ENCODE results near the gene NEUROG2. TPM values are rescaled to one million over a fixed set of nuclear protein-coding genes. Genes with fewer than 3 reads are reported as not detected.
"Not testable (repeated sequence)": the region's sequence is repeated elsewhere in the genome, so short reads cannot be mapped to it uniquely, and the experiment has no call there.

NEUROG2 gene
- 0.40 TPM in 1 of 2 replicates, not detected in the other for total RNA-seq
- not detected for polyA plus RNA-seq (2012)

DNA sequence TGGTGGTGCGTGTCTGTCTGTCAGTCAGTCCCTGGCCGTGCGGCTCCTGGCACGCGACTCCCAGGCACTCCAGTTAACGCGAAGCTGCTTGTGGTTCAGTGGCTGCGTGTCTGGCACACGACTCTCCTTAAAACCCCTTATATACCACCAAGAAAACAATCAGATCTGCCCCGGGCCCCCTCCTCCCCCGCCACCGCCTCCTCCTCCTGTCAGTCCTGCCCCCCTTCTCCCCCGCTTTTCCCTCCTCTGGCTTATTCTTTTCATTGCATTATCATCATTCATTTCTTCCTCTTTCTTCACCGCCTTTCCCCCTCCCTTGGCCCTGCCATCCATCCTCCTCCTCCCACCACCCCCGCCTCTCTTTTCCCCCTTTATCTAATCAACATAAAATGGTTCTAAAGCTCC lies at the start of gene NEUROG2:
TSS of gene NEUROG2 (minus strand) at position 115 of the 405 bp plus-strand sequence. CDS start 705 bp downstream, outside the sequence.
- DNase-seq (ENCODE audit: low read depth): no peak

DNA sequence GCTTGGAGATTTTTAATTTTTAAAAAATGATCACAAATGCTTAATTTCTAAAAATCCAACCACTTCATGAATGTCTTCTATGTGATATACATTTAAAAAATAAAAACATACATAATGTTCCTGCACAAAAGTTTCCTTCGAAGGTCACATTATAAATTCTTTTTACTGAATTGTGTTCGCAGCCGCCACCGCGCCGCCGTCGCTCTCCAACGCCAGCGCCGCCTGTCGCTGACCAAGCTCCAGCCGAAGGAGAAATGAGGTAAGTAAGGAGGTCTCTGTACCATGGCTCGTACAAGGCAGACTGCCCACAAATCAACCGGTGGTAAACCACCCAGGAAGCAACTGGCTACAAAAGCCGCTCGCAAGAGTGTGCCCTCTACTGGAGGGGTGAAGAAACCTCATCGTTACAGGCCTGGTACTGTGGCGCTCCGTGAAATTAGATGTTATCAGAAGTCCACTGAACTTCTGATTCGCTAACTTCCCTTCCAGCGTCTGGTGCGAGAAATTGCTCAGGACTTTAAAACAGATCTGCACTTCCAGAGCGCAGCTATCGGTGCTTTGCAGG lies 48.8 kb upstream of the NEUROG2 start:
- DNase-seq (ENCODE audit: low read depth): no peak

DNA sequence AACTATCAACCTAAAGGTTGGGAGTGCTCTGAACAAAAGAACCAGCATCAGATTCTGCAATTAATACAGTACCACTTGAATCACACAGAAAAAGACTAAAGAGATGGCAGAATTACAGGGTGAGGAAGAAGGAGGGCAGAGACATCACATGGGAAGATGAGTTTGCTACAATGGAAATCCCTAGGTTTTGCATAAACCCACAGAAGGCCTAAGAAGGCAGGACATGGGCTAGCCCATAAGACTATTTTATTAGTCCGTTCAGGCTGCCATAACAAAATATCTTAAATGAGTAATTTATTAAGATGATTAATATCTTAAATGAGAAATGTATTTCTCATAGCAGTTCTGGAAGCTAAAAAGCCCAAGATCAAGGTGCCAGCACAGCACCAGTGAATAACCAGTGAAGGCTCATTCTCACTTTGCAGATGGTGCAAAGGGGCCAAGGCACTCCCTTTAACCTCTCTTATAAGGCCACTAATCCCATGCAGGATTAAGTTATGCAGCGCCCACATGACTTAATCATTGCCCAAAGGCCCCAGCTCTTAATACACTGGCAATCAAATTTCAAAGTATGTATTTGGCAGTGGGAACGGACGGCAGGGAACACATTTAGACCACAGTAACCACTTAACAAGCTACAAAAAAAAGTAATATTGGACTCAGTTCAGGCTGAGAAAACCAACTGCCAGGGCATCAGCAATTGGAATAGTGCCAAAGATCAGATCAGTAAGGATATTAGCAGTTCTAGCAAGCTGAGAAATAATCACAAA lies 47.6 kb upstream of the NEUROG2 start:
- peak; percentile 73 for DNase-seq (ENCODE audit: low read depth)

DNA sequence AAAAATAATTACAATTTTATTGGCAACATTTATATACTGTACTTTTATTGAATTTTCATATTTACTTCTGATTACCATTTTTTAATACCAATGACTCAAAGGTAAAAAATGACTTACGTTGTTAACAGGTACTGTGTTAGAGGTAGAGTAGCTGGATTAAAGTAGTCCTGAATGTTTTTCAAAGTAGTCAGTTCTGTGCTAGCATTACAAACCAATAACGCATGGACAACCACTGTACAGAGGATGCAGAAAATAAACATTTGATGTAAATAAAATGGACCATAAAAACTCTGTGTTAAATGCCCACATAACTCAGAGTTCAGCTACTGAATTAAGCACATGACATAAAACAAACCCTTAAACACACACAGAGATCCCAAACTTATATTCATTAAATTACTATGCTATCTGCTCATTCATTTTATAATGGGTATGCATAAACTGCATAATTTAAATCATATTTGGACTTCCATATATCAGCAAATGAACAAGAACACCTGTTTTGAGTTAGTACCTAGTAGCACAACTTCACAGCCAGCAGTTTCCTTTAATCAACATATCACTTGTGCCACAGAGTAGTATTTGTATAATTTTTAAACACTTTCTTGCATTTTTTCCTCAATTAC lies 46.4 kb upstream of the NEUROG2 start:
- no peak for DNase-seq (ENCODE audit: low read depth)

DNA sequence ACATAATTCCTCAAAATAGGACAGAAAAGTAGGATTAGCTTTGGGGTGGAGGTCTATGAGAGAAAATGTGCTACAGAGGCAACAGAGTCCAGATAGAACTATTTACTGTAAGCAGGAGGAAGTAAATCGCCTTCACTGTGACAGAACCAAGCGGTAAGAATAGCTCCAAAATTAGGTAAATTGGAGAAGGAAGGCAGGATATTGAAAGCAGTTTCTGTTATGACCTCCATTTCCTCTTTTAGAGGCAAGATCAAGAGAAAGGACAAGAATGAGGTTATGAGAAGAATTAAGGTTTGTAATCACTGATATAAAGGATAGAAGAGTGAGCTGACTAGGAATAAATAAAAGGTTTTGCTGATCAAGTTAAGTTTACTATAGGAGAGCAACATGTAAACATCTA lies 44.1 kb upstream of the NEUROG2 start:
- DNase-seq (ENCODE audit: low read depth): no peak

DNA sequence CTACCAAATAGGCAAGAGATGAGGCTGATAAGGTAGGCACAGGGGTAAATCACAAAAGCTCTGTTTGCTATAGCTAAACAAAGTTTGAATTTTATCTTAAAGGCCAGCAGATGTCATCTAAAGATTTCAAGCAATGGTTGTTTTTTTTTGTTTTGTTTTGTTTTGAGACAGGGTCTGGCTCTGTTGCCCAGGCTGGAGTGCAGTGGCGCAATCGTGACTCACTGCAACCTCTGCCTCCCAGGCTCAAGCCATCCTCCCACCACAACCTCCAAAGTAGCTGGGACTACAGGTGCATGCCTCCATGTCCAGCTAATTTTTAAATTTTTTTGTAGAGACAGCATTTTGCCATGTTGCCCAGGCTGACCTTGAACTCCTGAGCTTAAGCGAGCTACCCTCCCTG lies 43.1 kb upstream of the NEUROG2 start:
- DNase-seq (ENCODE audit: low read depth): no peak

DNA sequence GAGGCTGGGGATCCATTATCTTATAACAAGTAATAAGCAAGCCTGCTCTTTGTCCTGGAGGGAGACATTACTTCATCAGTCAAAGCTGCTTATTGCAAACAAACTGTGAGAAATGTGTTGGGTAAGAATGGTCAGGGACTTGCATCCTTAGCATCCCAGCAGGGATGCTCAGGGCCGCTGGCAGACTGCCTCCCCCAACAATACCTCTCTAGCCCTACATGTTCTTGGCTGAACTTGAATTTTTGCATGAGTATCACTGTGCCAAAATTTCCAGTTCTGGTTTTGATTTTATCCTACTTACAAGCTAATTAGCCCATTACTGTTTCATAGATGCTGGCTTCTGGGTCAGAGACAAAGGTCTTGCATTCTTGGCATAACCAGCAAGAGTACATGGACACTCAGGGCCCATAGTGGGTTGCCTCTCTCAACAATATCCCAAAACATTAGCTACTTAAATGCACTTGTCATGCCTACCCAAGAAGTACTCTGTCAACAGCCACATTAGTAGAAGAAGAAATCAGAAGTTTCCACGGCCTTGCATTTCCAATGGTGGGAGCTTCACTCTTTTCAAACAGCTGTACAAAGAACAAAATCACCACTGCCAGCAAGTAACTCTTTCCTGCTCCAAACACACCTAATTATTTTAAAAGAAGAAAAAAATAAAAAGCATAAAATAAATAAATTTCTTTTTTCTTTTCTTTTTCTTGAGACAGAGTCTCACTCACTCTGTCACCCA lies 41.9 kb upstream of the NEUROG2 start:
- DNase-seq (ENCODE audit: low read depth): no peak

DNA sequence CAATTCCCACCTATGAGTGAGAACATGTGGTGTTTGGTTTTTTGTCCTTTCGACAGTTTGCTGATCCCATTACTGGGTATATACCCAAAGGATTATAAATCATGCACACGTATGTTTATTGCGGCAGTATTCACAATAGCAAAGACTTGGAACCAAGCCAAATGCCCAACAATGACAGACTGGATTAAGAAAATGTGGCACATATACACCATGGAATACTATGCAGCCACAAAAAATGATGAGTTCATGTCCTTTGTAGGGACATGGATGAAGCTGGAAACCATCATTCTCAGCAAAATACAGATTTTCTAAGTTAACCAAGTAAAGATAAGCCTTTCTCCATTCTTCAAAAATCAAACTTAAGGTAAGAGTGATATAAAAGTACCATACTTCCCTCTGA lies 38.3 kb upstream of the NEUROG2 start:
- not testable (repeated sequence) for DNase-seq (ENCODE audit: low read depth)

DNA sequence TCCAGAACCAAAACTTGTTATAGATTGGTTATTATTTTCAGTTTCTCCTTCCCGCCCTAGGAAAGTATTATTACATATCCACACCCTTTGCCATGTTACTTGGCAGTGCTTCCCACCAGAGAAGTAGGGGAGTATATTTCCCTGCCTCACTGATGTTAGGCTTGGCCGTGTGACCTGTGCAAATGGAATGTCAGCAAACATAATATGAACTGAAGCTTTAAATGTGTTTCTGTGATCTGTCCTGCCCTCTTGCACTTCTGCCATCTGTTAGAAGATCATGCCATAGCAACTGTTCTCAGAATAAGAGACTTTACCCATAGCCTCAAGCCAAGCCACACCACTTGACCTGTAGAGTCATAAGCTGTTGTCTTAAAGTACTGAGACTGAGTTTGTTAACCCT lies 36.7 kb upstream of the NEUROG2 start:
- peak; percentile 79 for DNase-seq (ENCODE audit: low read depth)

DNA sequence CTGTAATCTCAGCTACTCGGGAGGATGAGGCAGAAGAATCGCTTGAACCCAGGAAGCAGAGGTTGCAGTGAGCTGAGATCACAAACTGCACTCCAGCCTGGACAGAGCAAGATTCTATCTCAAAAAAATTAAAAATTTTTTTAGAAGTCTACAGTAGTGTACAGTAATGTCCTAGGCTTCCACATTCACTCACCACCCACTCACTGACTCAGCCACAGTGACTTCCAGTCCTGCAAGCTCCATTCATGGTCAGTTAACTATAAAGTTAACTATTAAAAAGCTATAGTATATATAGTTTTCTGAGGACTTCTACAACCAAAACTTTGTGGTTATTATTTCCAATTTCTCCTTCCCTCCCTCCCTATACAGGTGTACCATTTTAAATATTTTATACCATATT lies 34.7 kb upstream of the NEUROG2 start:
- no peak for DNase-seq (ENCODE audit: low read depth)

DNA sequence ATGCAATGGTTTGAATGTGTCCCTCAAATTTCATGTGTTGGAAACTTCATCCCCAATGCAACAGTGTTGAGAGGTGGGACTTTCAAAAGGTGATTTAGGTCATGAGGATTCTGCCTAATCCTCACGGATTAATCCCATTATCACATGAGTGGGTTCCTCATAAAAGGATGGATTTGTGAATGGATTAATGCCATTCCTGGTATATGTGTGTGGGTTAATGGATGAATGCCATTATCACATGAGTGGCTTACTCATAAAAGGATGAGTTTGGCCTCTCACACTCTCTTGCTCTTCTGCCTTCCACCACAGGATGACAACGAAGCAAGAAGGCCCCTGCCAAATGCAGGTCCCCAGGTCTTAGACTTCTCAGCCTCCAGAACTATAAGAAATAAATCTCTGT lies 30.5 kb upstream of the NEUROG2 start:
- no peak for DNase-seq (ENCODE audit: low read depth)

DNA sequence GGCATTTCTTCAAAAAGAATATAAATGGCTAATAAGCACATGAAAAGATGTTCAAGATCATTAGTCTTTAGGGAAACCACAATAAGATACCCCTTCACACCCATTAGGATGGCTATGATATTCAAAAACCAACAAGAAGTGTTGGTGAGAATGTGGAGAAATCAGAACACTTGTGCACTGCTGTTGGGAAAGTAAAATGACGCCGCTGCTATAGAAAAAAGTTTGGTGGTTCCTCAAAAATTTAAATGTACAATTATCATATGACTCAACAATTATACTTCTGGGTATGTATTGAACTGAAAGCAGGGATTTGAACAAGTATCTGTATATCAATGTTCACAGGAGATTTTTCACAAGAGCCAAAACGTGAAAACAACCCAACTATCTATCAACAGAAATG lies 29.4 kb upstream of the NEUROG2 start:
- DNase-seq (ENCODE audit: low read depth): no peak

DNA sequence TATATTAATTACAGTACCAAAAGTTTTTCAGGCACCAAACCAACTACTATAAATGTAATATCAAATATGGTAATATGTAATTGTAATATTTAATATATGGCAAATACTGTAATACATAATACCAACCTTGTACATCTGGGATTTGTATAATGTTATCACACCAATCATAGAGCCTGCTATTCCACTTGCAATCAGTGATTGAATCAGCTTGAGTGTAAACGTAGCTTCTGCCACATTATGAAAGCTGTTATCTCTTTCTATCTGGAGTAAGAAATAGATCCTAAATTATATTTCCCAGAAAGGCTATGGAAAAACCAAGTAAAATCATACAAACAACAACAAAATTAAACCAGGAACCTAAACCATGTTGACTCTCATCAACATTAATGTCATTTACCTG lies 24.7 kb upstream of the NEUROG2 start:
- no peak for DNase-seq (ENCODE audit: low read depth)

DNA sequence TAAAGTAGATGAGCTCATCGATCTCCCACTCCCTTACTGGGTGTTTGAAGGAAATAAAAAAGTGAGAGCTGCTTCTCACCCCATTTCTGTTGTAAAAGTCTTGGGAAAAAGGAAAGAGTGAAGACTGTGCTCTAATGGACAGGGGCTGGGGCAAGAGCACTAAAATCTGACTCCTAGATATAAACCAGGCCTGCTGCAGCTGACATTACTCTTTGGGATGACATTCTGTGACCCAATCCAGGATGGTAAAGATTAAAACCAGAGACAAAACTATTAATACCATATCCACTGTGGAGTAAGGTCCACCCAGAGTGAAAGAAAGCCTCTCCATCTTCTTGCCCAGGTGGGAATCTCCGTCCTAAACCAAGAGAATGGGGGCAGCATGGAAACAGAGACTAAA lies 20.1 kb upstream of the NEUROG2 start:
- DNase-seq (ENCODE audit: low read depth): no peak

DNA sequence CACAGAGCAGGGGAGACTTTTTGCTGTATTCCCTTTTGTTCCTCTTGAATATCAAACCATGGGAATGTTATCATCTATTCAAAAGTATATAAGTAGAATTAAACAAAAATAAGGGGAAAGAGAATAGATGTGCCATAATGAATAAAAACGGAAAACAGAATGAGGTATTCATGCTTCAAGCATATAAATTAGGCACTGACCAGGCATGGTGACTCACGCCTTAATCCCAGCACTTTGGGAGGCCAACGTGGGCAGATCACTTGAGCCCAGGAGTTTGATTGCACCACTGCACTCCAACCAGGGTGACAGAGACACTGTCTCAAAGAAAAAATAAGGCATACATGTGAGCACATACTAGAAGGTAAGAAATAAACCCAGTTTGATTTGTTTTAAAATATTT lies 16.3 kb upstream of the NEUROG2 start:
- DNase-seq (ENCODE audit: low read depth): no peak

DNA sequence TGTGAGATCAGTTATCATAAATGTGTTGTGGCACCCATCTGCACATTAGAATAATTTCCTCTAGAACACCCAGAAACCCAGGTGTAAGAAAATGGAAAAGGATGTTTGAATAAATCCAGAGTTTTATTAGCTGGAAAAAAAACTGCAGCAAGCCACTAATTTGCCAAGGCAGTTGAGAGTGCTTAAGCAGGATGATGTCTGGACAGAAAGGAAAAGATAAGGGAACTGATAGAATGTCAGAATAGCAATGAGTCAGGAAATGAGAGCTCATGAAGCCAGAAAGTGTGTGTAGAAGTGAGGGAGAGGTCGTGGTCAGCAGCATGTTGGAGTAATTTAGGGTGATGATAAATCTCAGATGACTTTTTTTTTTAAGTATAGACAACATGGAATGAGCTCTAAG lies 15.2 kb upstream of the NEUROG2 start:
- no peak for DNase-seq (ENCODE audit: low read depth)

DNA sequence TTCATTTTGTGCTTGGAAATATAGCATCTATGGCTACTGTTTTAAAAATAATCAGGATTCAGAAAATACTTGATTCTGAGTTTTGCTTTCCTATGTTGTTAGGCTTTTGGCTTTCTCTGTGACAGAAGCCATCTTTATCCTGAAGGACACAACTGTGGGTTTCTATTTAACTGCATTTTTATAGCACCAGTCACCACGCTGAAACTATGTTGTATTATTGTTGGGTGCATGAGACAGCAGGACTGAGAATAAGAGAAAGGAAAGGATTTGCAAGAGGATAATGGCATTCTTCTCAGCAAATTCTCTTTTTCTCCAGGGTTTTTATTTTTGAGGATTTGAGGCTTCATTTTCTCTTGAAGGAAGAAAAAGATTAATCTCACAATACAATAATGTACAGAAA lies 10.1 kb upstream of the NEUROG2 start:
- DNase-seq (ENCODE audit: low read depth): peak; percentile 40

DNA sequence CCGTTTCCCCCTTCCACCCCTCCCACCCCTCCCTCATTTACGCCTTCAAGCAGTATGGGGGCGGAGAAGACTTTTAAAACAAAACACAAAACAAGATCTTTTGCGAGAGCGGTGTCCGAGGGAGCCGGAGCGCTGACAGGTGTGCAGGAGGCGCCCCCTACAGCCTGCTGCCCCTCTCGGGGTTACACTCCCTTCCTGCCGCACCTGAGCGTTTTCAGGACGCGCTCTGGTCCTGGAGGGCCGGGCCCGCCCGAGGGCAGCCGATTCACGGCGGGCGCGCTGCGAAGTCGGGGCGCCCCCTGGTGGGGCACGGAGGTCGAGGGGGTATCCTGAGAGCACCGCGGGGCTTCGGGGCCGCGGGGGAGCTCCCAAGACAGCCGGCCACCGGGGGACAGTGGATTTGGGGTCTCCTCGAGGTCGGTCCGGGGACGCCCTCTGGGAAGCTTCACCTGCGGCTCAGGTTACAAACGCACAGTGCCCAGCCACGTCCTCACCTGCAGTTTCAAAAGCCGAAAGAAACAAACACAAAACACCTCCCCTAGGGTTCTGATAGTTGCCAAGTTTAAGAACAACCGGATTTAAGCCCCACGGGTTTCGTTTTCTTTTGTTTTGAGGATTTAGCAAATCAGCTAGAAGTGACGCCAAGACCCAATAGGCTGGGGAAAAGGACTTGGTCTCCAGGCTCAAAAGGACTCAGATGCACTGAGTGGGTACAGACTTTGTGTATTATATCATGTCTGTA lies 8.0 kb upstream of the NEUROG2 start:
- peak; percentile 33 for DNase-seq (ENCODE audit: low read depth)

DNA sequence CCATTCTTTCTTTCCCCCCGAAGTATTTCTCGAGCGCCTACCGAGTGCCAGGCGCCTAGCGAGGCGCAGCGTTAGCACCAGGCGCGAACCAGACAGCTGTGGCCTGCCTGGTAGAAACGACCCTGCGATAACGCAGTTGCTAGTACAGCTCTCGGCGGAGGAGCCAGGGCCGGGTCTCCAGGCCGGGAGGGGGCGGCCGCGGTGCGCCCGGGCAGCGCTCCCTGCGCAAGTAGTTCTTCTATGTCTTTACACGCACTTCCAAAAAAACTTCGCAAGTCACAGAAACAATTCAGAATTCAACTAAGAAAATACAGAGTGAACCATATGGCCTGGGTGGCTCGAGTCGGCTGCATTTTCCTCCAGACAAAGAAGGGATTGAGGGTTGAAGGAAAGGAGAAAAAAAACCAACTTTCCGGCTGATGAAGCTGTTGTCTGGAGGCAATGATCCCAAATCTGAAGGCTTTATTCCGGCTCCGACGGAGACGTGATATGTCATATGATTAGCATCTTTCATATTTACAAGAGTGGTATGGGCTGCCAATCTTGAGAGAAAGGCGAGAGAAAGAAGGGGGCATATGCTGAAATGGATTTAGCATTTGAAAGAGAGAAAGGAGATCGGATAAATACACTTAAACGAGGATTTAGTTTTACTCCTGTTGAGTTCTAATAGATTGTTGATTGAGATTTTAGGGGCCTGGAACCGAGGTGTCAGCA lies 7.2 kb upstream of the NEUROG2 start:
- peak; percentile 58 for DNase-seq (ENCODE audit: low read depth)

DNA sequence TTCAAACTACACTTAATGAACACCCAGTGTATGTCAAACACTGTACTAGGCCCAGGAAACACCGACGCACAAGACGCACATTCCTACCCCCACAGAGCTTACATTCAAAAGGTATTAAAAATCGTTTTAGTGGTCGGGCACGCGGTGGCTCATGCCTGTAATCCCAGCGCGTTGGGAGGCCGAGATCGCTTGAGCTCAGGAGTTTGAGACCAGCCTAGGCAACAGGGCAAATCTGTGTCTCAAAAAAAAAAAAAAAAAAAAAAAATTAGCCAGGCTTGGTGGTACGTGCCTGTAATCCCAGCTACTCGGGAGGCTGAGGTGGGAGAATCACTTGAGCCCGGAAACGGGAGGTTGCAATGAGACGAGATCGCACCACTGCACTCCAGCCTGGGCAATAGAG lies 6.5 kb upstream of the NEUROG2 start:
- not testable (repeated sequence) for DNase-seq (ENCODE audit: low read depth)
